HG02678 (cell line): ENCODE results near the gene FAM217B.
A peak's percentile ranks its signal among the peaks of the same experiment; 100 is the strongest.
"Not testable (repeated sequence)": the region's sequence is repeated elsewhere in the genome, so short reads cannot be mapped to it uniquely, and the experiment has no call there.

Experiments used
- ATAC-seq: cut with Tn5 transposase; IDR thresholded peaks from one replicate; pipeline ENCODE4 v1.9.1; 2021; ENCODE audit warnings: mild to moderate bottlenecking, moderate library complexity; ENCODE audit not compliant: unreplicated experiment

Gene FAM217B

DNA sequence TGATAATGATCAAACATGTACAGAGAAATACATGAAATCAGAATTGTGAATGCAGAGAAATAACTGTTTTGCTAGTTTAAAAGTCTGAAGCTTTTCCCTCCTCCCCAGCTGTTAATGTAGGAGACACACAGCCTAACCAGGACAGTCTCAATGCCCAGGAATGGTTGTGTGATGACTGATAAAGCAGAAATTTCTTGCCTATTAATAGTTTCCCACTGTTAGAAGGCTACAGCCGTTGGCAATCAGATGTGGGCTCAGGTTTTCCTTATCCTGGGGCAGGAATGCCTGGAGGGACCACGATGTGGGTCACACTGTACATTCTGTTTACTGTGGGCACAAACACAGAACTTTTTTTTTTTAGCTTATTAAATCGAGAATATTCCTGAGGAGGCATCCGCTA is 2.0 kb upstream of the FAM217B start:
- ATAC-seq, result no peak

DNA sequence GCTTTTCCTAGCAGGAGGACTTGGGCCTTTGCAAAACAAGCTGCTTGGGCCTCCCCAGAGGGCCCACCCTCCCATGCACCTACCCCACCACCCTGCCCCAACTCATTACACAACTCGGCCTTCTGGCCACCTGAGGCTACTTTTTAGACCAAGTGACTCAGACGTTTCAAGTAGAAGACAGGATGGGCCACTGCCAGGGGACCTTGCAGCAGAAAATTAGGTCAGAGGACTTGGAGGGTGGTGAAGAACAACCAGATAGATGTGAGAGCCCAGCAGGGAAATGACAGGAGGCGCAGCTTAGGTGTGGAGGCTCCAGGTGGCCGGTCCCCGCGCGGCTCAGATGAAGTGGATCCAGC is 1.5 kb upstream of the FAM217B start:
- no peak for ATAC-seq

DNA sequence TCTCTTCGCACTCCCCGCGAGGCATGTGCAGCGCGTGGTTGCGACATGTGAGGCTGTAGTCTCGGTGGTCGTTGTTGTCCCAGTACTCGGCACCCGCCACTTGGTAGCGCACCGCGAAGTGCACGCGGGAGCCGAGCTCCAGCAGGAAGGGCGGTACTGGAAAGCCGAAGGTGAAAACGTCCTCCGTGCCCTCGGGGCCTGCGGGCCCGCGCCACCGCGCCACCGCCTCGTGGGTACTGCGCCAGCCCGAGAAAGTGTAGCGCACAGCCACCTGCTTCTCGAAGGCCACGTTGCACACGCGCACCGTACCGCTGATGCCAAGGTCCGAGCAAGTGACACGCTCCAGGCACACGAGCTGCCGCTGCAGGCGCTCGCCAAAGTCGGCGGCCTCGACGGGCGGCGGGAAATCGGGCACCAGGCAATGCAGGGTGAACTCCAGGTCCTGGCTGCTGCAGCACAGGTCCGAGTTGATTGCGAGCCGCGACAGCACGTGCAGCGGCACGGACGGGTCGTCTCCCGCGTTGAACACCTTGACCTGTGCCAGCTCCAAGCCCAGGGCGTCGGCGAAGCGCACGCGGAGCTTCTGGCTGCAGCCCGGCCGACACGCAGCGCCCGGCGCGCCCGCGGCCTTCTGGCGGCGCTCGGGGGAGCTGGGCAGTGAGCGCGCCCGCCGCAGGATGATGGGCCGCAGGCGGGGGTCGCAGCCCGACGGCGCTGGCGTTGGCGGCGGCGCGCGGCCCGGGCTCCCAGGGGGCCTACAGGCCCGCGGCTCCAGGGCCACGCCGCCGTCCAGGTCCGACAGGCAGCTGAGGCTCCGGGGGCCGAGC is 924 bp upstream of the FAM217B start:
- ATAC-seq, result peak; percentile 4

DNA sequence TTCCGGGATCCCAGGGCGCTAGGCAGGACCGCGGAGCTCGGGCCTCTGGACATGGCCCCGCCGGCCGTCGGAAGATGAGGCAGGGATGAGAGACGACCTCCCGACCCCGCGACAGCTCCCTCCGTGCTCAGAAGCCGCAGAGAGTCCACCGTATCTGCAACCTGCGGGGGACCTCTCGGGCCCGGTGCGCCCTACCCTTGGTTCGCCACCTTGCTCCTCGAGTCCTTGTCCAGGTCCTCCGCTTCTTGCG is 385 bp upstream of the FAM217B start:
- ATAC-seq, result peak; percentile 30

DNA sequence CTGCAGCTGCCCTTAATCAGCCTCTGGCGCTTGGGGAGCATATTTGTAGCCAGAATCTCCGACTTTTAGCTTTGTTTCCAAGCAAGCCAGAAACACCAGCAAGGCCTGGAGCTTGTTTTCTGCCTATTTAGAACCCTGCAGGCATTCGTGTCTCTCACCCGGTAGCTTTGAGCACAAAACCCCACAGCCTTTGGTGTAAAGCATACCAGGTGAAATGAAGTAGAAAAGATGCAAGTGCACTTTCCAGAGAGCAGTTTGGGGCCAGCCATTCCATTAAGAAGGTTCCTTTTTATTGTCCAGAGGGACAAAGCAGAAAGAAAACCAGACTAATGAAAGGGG is 736 bp downstream of the FAM217B start:
- peak; percentile 6 for ATAC-seq

DNA sequence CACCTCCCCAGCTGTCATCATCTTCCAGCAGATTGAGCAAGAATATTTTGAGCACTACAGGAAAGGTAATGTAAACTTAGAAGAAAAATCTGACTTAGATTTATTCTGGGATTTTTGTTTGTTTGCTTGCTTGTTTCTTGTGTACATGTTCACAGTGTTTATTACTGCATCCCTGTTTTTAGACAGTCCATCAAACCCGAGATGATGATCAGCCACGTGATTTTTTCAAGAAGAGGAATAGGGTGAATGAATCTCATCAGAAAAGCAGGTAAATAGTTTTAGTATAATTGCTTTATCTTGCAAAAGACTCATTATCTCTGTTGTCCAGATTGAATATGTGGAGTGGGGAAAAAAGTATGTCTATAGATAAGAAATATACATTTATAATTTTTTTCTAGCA is 2.1 kb downstream of the FAM217B start:
- ATAC-seq, result no peak

DNA sequence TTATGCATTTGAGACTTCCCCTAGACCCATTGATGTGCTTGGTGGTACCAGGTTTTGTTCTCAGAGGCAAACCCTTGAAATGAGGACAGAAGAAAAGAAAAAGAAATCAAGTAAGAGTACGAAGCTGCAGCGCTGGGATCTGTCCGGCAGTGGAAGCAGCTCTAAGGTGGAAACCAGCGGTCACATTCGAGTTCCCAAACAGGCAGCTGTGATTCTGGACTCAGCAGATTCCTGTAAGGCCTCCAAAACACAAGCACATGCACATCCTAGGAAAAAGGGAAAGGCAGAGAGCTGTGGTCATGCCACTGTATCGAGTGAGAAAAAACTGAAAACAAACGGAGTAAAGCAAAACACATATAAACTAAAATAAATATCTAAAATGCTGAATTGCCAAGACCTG is 4.5 kb downstream of the FAM217B start:
- no peak for ATAC-seq

DNA sequence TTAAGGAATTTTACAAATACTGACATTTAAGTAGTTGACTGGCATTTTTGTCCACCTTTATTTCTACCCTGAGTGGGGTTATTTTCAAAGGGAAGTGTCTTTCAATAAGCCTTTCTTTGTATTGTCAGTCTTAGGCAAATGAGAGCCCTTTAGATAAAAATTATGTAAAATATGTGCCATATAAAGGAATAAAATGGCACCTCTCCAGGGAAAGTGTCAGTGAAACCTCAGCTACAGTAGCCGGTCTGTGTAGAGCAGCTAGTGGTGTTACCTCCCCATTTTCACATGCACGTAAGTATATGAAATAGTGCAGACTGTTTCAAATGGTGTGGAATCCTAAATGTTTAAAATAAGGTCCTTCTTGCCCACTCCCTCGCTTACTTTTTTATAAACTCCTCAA is 5.0 kb downstream of the FAM217B start:
- ATAC-seq, result no peak

DNA sequence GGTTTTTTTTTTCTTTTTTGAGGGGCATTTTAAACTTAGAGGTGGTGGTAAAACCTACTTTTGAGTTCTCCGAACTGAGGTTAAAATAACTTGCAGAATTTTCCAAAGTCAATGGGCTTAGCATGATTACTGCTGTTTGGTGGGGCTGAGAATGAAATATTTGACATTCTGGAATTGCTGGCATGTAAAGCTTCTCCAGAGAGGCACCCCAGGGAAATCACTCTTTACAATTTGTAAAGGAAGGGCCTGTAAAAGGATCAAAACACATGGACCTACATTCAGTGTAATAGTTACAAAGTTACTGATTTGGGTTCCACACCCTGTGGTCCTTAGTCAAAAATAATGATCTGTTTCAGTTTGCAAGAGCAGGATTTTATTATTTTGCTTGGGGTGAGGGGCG is 5.5 kb downstream of the FAM217B start:
- ATAC-seq, result no peak

DNA sequence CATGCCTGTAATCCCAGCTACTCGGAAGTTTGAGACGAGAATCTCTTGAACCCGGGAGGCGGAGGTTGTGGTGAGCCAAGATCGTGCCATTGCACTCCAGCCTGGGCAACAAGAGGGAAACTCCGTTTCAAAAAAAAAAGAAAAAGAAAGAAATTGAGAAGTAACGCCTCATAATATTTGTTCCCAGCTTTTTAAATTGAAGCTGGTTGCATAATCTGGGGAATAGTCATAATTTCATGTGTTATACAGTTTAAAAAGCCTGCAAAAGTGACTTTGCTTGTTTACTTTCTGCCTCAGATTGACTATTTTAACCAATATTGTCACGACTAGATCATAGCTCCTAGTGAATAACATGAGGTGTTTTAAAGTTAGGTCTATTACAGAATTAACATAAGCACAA is 7.2 kb downstream of the FAM217B start:
- ATAC-seq, result no peak

DNA sequence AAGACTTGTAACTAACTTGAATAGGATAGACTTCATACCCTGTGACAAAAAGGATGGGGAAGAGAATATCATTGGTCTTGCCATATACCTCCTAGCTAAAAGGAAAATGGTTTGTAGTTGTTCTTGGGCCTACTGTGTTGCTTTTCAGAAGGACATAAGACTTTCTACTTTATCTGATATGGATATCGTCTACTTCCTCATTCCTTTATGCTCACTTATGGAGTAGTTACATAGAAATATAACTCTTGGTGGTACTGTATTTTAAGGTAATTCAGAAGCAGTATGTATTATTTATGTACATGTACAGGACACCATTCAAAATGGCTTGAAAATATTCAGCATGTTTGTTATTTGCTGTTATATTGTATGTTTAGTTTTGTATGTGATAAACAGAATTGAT is 8.0 kb downstream of the FAM217B start:
- ATAC-seq, result no peak

DNA sequence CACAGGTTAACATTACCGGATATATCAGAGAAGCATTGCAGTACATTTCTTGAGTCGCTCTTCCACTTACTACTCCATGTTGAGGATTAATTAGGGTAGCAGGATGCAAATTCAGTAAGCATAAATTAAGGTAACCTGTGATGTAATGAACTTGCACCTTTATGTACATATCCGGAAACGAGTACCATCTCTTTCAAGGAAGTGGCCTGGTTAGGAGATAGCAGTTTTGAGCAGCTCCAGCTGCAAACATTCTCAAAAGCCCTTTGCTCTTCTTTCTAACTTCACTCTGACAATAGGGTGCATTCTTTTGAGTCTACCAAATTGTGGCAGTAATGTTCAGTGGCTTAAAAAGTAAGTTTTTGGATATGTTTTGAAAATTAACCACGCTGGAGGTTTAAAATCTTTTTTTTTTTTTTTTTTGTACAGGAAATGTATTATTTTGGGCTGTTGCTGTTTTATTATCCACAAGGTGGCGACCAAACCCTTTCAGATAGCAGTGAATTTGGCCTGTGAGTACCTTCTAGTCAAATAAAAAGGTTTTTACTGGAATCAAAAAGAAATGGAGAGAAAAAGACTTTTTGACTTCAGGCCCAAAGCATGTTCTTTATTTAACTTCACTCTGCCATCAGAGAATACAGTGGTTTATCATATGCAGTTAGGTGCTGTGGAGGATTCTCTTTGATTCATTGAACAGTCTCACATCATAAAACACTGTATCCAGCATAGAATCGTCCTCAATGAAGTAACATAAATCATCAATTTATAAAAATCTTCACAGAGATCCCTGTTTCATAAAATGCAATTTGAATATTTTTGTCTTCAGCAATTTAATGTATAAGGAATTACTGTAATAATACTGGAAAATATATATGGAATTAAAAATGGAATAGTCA is 8.9 kb downstream of the FAM217B start:
- no peak for ATAC-seq

DNA sequence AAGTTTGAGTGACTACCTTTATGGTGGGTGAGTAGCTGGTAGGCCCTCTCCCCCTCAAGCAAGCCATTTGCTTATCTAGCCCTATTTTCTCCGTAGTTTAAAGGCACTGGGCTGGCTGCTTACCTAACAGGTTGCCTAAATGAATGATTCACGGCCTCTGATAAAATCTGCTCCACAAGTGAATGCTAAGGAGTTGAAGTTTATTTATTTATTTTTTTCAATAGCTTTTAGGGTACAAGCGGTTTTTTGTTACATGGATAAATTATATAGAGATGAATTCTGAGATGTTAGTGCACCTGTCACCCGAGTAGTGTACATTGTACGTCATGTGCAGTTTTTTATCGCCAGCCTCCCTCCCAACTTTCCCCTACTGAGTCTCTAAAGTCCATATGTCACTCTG is 9.7 kb downstream of the FAM217B start:
- ATAC-seq, result no peak

DNA sequence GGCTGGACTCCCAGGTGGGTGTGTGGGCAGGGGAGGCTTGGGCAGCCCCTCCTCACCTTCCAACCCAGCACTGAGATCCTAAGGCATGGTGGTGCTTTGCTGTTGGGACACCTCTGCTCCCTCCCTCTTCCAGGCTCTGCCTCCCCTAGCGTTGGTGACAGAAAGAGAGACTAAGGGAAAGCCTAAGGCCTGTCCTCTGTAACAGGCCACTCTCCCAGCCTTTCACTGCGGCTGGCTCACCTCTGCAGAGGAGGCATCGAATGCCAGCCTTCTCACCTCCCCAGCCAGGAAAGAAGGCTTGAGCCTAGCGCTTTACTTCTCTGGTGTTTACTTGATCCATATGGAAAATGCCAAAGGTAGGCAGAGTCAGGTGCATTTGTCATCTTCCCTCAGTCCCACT is 14.5 kb downstream of the FAM217B start:
- no peak for ATAC-seq

DNA sequence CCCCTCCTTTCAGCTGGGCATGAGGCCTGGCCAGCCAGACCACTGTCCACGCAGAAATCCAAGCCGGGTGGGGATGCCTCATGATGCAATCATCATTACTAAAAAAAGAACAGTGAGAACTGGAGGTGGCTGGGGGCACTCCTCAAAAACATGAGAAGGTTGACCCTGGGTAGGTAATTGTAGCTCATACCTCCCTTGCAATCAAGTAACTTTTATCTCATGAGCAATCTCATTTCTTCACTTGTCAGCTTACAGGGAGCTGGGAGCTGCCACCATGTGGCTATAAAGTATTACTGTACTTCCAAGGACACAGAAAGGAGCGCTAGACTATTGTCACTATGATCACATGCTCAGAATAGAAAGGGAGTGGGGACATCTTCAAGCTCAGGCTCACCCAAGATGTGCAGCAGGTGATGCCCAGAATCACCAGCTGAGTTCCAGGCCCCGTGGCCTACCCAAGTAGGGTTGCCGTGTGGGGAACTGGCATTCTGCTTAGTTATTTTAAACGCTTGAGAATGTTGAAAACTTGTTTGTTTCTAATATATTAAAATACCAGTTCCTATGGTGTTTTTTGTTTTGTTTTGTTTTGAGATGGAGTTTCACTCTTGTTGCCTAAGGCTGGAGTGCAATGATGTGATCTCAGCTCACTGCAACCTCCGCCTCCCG is 15.1 kb downstream of the FAM217B start:
- no peak for ATAC-seq

DNA sequence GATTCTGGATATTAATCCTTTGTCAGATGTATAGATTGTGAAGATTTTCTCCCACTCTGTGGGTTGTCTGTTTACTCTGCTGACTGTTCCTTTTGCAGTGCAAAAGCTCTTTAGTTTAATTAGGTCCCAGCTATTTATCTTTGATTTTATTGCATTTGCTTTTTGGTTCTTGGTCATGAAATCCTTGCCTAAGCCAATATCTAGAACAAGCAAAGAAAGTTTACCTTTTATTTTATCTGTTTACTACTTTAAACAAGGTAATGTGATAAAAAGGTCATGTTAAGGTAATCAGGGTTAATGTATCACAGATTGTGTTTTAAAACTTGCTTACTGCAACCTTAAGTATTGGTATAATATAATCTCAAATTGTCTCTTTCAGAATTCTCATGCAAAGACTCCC is 17.4 kb downstream of the FAM217B start:
- ATAC-seq, result not testable (repeated sequence)

DNA sequence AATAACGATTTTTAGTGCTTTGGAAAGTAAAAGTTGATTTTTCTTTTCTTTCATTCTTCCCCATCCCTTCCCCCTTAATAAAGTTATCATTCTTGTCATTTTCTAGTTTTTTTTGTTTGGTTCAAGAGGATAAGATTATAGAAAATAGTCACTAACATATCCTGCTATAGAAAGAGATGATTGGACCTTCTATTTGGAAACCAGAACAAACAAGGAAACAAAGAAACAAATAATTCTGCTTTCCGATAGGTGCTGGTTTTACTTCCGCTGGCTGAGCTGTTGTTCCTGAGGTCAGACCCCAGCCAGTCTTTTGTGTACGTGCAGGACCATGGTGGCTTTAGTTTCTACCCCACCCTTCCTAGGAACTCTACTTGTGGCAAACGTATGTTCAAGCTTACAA is 17.9 kb downstream of the FAM217B start, which contains the start of gene CDH26:
CDH26 (plus strand) TSS at position 301 of the 400 bp plus-strand sequence. CDS start 304 bp downstream, outside the sequence.
- no peak for ATAC-seq

DNA sequence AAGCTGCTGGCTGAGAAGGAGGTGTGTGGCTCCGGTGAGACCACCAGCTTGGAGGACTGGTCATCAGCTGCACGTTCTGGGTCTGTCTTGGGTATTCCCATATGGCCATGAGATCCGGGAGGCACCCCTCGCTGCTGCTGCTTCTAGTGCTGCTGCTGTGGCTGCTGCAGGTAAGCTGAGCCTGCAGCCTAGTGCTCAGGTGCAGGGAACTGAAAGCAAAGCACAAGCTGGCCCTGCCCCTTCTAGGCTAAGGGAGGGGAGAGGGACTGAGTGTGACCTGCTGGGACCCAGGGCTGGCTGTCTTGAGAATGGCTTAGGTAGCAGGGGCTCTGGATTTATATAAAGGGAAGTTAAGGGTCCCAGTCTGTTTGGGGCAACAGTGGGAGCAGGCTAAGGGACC is 18.4 kb downstream of the FAM217B start:
- ATAC-seq, result no peak

DNA sequence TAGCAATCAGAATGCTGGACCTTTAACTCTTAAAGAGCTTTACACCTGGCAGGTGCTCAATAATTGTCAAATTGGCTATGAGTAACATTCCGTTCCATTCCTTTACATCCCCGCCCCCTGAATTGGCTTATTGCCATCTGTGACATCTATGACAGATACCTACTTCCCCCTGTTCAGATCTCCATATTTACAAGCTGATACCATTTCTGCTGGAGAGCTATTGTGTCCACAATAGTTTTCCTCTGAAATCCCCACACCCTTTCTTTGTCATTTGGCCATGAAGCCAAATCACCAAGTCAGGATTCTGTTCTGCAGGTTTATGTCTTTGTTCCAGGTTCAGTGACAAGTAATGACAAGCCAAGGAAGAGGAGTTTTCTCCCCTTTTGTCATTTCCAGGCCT is 21.2 kb downstream of the FAM217B start:
- no peak for ATAC-seq

DNA sequence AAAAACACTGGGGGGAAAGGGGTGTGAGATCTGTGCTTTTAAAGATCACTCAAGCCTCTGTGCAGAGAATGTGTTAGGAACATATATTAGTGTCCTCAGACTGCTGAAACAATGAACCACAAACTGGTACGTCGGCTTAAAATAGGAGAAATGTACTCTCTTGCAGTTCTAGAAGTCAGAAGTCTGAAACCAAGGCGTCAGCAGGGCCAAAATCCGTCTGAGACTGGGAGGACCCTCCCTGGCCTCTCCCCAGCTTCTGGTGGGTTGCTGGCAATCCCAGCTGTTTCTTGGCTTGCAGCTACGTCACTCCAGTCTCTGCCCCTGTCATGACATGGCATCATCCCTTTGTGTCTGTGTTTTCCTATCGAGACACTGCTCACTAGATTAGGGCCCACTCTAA is 22.0 kb downstream of the FAM217B start:
- ATAC-seq, result no peak

DNA sequence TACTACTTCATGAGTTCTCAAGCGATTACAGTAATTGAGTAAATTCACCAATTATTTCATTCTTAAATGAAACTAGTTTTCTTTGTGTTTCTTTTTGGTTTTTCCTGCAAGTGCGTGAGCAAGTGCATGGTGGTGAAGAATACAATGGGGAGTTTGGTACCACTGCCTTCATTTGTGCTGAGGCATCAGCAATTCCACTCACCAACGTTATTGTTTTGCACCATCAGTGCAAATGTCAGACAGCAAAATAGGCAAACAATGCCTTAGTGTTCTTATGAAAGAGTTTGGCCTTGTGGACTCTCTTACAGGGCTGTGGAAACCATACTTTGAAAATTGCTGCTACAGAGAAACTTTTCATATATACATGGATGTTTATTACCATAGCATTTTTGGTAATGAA is 26.2 kb downstream of the FAM217B start:
- ATAC-seq, result no peak

DNA sequence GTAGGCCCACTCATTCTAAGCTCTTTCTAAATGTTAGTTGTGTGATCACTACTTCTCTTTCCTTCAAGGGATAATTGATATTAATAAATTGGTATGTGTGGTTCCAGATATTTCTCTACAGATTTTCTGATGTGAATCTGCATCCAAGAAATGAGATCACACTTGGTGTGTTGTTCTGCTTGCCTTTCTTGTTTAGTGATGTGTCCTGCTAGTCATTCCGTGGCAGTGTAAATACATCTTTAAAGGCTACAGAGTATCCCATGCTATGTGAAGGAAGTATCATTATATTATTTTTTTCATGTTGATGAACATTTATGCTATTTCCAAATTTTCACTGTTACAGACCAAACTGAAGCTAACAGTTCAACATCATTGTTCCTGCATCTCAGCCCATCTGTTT is 31.2 kb downstream of the FAM217B start:
- ATAC-seq, result no peak
